HG03196 (cell line): ENCODE results near the gene BAMBI.
"Not testable (repeated sequence)": the region's sequence is repeated elsewhere in the genome, so short reads cannot be mapped to it uniquely, and the experiment has no call there.

Experiments
- ATAC-seq: cut with Tn5 transposase; IDR thresholded peaks from one replicate; pipeline ENCODE4 v1.9.1; 2021; ENCODE audit not compliant: unreplicated experiment

Gene BAMBI, protein sequence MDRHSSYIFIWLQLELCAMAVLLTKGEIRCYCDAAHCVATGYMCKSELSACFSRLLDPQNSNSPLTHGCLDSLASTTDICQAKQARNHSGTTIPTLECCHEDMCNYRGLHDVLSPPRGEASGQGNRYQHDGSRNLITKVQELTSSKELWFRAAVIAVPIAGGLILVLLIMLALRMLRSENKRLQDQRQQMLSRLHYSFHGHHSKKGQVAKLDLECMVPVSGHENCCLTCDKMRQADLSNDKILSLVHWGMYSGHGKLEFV

DNA sequence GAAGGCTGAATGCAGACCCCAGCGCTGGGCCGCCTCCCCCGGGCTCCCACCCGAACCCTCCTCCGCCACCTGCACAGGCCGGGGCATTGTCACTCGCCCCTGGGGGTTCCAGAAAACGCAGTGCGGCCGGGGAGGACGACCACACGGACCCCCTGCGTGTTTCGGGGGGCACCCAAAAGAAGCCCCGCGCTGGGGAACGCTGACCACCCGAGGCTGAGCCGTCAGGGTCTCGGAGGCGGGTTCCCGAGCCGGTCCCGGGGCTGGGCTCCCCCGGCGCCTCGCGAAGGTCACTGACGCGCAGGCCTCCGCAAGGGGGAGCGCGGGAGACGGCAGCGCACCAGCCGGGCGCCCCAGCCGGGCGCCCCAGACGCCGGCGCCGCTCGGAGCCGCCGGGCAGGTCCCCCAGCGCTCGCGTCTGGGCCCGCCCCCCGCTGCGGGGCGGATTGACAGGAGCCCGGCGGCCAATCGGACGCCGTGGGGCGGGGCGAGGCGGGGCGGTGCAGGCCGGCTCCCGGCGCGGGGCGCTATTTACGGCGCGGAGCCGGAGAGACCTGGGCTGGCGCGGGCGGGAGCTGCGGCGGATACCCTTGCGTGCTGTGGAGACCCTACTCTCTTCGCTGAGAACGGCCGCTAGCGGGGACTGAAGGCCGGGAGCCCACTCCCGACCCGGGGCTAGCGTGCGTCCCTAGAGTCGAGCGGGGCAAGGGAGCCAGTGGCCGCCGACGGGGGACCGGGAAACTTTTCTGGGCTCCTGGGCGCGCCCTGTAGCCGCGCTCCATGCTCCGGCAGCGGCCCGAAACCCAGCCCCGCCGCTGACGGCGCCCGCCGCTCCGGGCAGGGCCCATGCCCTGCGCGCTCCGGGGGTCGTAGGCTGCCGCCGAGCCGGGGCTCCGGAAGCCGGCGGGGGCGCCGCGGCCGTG is at the start of gene BAMBI:
Gene BAMBI (plus strand): TSS at position 554 of the 920 bp plus-strand sequence. CDS start 377 bp downstream, outside the sequence.
- peak; percentile 93 for ATAC-seq

DNA sequence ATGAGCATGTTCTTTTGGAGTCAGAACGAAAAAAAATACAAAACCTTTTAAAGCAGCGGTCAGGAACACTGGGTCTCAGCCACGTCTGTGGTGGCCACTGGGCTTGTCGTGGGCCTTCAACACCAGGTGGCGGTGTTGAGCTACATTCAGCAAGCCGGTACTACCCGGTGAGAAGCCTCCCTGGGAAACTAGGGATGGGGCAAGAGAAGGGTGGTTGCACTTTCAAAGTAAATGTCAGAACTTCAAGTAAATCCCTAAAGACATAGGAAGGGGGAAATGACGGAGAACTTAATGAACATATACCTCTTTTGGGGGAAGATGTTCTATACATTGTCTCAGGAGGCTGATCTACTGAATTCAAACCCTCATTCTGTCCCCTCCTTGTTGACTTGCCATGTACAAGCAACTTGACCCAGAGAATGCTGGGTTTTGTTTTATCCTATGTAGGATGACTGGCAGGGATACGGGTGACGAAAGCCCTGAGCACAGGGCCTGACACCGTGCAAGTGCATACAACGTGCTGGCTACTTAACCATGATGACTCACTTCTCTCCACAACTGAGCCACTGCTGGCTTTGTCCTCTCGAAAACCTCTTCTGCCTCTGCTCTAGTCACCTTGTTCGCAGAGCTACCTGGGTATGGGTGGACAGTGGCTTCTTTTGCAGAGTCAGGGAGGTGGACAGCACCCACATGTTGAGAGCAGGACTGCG is 49.0 kb upstream of the BAMBI start:
- no peak for ATAC-seq

DNA sequence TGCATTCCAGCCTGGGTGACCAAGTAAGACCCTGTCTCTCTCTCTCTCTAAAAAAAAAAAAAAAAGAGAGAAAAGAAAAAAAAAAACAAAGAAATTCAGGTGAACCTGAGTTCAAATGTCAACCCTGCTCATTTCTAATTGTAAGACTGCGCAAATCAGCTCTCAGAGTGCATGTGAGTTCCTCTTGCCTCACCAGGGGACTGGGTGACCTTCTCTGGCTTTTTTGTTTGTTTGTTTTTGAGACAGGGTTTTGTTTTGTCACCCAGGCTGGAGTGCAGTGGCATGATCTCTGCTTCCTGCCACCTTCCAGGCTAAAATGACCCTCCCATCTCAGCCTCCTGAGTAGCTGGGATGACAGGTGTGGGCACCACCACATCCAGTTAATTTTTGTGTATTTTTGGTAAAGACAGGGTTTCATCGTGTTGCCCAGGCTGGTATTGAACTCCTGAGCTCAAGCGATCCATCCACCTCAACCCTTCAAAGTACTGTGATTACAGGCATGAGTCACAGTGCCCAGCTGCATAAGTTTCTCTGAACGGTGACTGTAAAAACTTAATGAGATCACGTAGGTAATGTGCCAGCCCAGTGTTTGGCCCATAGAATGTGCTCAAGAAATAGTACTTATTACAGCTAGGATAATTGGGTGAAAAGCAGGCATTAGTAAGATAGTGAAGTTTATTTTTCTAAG is 45.3 kb upstream of the BAMBI start:
- ATAC-seq, result no peak

DNA sequence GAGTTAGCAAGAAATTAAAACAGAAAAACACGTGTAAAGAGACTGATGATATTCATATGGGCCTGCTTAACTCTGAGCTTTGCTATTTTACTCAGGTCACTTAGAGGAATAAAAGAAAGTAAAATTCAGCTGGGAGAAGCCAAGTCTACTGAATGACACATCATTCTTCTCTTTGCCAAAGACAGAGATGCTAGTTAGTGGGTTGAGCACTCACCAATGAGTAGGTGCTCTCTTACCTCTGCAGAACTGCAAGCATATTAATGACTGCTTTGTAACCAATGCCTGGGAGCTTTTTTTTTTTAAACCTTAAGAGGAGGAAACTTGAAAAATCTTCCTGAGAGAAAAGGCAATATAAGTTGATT is 44.8 kb upstream of the BAMBI start:
- no peak for ATAC-seq

DNA sequence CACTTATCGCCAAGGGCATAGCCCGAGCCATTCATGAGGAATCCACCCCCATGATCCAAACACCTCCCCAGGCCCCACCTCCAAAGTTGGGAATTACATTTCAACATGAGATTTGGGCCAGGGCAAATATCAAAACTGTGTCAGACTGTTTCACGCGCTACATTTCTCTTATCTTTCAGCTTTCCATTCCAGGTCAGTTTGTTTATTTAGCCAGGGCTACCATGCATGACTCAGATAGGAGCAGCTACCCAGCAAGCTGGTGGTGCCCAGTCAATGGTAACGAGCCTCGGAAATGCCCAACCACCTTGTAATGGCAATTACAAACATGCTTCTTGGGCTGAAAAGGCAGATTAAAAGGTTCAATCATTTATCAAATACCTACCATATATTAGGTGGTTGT is 43.6 kb upstream of the BAMBI start:
- ATAC-seq, result no peak

DNA sequence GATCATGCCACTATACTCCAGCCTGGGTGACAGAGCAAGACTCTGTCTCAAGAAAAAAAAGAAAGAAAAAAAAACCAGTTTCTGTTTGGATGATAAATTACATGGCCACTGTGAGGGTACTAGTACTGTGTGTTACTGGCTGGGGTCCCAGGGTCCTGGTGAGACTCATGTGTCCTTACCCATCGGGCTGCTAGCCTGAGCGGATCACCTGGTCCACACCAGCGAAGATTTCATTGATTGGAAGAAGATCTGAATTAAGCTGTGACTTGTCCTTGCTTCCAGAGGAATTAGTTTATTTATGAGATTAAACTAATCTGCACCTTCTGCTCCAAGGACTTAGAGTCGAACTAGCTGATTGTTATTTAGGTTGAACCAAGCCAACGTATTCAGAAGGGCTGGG is 40.0 kb upstream of the BAMBI start:
- no peak for ATAC-seq

DNA sequence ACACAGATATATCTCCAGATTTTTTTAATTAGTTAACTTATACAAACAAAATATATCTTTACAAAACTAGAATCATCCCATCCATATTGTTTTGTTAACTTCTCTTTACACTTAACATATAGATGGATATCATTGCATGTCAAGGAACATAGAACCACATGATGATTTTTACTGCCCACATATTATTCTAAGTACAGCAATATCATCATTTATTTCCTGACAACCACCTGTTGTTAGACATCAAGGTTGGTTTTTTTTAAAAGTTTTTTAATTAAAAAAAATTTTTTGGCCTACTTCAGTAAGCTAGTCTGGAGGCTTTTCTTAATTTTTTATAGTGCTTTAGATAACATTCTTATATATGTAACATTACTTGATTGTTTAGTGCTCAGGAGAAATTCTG is 38.9 kb upstream of the BAMBI start:
- no peak for ATAC-seq

DNA sequence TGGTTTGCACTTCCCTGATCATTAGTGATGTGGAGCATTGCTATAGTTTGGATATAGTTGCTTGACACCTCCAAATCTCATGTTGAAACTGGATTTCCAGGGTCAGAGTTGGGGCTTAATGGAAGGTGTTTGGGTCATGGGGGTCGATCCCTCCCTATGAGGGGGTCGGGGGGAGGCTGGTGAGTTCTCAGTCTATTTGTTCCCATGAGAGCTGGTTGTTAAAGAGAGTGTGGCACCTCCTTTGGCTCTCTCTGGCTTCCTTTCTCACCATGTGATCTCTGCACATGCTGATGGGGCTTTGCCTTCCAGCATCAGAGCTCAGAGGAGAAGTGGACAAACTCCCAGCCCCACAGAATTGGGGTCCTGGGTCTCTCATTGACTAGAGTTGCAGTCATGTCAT is 36.8 kb upstream of the BAMBI start:
- no peak for ATAC-seq

DNA sequence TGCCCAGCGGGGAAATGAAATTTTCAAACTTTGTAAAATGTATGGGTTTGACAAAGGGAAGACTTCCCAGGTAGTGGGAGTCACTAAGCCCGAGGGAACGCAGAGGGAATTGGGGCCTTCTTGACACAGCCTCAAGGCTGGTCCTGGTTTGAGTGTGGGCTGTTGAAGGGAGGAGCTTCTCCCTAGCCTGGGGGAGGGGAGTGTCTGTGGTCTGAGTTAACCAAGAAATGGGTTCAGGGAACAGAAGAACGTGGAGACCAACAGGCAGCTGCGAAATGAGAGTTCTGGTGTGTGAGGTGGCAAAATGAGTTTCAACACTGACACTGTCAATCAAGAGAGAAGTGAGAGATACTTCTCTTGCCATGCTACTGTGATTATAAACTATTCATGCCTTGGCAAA is 32.7 kb upstream of the BAMBI start:
- no peak for ATAC-seq

DNA sequence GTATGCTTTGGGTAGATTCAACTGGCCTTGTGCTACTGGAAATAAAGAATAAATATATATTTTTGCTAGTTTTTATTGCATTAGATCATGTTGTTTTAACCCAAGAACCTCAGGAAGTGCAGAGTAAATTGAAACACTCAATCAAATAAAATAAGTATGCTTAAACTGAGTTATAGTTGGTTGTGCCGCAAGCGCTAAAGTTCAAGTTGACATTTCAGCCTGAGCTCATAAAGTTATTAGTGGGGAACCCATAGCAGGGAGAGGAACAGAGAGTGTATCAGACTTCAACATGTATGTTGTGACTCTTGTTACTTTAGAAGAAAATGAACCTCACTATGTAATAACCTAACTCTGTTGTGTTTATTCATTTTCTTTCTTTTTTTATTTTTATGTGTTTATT is 25.2 kb upstream of the BAMBI start:
- no peak for ATAC-seq

DNA sequence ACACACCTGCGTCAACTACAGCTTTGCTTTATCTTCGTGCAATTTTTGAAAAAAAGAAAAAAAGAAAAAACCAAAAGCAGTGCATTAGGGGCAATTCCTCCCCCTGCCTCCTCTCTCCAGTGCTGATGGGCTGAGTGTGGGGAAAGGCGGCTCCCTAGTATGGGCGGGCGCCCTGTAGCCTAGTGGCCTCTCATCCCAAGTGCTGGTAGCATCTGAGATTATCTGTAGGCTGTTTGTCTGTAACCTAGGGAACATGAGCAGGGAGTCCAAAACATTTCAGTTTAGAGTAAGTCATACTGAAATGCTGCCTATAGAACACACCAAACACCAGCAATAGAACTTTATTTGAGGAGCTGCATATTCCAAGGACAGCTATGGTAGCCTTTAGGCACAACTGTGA is 24.6 kb upstream of the BAMBI start:
- ATAC-seq, result no peak

DNA sequence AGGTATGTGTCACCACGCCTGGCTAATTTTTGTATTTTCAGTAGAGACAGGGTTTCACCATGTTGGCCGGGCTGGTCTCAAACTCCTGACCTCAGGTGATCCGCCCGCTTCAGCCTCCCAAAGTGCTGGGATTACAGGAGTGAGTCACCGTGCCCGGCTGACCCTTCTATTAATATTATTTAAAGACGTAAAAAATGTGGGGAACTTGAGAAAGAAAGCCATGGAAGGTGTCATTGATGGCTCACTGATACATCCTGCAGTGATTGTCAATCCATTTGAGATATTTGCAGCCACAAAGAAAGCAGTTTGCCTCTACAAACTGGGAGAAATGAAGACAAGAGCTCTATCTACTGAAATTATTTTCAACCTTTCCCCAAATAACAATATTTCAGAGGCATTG is 18.5 kb upstream of the BAMBI start:
- not testable (repeated sequence) for ATAC-seq

DNA sequence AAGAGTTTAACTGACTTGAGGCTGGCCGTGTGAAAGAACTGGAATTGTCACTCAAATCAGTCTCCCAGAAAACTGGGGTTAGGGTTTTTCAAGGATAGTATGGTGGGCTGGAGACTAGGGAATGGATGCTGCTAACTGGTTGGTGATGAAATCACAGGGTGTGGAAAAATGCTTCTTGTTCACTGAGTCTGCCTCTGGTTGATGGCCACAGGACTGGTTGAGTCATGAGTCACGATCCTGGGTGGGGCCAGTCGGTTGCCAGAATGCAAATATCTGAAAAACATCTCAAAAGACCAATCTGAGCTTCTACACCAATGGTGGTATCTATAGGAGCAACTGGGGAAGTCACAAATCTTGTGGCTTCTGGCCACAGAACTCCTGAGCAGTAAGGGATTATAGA is 16.3 kb upstream of the BAMBI start:
- ATAC-seq, result no peak

DNA sequence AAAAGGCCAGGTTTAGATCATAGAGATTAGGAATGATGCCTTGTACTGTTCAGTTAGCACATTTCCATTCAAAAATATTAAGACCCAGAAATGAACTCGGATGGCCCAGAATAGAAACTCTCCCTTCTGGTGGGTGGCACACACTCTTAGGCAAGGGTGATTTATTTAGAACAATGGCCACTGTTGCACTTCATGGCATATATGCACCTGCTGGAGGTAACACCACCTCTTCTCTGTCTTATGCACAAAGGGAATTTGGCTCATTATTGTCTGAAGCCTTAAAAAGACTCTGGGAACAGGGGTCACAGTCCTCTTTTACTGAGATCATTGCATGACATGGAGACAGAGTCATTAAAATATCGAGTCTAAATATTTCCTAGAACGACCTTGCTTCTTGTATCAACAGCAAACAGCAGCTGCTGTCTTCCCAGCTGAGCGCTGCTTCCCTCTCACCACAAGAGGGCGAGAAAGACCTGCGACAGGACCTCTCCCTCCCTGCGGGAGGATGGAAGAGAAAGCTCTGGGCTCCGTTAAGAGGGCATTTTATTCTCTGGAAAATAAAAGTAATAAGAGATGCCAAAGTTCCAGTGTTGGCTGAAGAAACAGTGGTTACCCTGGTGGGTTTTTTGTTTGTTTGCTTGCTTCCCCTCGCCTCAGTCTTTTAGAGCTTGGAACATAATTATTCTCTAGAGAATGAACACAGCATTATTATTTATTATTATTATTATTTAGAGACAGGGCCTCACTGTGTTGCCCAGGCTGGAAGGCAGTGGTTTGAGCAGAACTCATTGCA is 13.5 kb upstream of the BAMBI start:
- peak; percentile 85 for ATAC-seq

DNA sequence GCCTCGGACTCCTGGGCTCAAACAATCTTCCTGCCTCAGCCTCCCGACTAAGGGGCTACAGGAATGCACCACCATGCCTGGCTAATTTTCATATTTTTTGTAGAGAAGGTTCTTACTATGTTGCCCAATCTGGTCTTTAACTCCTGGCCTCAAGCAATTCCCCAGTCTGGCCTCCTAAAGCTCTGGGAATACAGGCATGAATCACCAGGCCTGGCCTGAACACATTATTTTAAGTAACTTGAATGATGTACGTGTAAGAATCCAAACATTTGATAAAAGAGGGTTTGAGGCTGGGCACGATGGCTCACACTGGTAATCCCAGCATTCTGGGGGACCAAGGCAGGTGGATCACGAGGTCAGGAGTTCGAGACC is 13.0 kb upstream of the BAMBI start:
- no peak for ATAC-seq

DNA sequence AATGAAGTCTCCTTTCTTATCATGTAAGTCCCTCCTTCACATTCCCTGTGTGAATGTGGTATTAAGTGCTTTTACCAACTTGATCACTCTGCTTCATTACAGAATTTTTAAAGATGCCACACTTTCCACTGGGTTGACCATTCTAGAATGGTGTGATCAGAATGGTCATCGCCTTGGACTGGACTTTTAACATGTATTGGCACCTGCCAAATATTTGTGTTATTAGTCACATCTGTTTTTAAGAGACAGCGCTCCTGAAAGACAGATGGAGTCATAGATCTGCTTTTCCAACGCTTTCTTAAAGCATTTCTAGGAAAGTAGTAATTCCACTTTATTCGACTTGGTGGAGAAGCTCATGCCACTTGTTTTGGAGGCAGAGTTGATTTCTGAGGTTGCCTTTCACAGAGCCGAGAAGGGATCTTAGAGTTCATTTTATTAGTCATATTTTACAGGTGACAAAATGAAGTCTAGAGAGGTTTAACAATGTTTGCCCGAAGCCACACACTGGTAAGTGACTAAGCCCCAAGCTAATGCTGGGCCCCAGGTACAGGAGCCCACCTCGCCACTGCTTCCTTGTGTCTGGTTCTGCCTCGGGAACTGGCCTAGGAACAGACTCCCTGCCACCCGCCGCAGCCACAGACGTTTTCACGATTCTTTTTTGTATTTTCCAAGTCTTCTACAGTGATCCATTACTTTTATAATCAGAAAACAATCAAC is 10.4 kb upstream of the BAMBI start:
- ATAC-seq, result no peak

DNA sequence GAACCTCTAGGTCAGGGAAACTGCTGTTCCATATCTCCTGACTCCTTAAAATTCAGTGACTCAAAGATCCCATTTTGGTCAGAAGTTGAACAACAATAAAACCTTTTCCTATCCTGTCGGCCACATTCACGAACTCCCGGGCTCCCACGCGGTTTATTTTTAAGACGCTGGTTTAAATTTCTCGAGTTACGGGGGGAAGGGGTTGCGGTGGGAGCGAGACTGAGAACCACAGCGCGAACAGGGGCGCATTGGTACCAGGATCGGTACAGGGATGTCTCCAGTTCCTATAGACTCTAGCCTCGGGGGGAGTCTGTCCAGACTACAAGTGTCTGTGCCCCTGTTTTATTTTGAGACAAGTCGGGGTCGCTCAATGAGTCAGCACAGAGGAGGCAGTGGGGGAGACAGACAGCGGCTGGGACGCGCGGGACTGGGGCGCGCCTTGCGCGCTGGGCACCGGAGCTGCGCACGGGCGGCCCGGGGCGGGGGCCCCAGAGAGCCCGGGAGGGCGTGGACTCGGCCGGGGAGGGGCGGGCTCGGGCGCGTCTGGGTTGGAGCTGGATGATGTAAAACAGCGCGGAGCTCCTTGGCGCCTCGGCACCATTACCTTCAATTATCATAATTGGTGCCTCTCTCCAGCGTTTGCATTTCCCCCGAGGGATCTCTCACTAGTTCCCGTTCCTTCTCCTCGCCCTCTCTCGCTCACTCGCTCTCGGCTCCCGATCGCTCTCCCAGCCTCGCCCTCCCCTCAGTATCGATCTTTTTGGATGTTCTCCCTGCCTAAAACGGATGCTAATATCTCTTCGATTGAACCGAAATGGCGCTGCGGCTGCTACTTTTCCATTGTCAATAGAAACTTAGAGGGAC is 8.7 kb upstream of the BAMBI start:
- no peak for ATAC-seq

DNA sequence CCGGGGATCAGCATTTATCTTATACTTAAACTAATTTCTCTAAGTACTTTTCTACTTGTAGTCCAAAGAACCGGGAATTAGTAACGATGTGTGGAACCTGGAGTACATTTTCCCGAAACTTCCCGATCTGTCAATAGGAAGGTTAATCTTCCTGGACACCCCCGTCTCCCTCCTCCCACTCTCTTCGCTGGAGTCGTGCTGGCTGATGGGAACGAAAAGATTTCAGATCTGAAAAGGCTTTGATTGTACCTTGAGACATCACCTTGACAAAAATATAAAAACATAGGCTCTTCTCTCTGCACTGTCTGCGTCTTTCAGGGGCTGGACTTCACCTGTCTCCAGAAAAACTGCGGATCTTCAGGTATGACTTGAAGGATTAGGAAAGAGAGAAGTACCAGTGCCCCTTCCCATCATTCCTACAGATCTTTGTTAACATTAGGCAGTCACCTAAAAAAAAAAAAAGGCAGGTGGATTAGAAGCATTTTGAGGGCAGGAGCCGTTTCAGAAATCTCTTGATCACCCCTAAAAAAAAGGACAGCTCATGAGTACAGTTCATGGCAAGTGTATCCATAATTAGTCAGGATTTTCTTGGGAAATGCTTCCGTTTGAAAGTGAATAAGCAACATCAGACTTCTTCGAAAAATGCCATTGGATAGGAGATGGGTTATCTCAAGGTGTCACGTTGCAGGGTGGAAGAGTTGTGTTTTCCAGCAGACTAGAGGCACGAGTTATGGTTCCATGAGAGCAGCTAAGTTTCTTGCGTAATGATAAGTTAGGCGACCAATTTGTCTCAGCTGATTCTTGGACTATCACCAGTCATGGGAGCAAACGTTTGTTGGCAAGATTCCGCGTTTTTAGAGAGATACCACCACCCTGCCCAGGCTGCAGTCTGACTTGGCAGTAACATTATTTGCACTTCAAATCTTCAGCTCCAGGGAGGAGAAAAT is 7.8 kb upstream of the BAMBI start:
- no peak for ATAC-seq
